ENCODE measurements around the gene TUT1. TPM values are rescaled to one million over a fixed set of nuclear protein-coding genes. Genes with fewer than 3 reads are reported as not detected.
"Not testable (repeated sequence)": the region's sequence is repeated elsewhere in the genome, so short reads cannot be mapped to it uniquely, and the experiment has no call there.

Gene TUT1
- total RNA-seq, 1 donor from 2014 or later = 22.1 TPM

- TF ChIP-seq CTCF (conservative IDR thresholded peaks at IDR 0.05) = no peak
- H3K27ac Mint-ChIP-seq = peak overlapping the region; percentile 95
- H3K27me3 Mint-ChIP-seq = no peaks in the 10 kb centered on the region
- H3K9me3 Mint-ChIP-seq = no peaks in the 10 kb centered on the region
- peaks cover 8% of the 10 kb centered on the region for H3K36me3 Mint-ChIP-seq
- H3K4me3 Mint-ChIP-seq = peak overlapping the region; percentile 96
- DNase-seq (ENCODE audit: extremely low spot score, unreplicated experiment) = no peak
- H3K4me1 Mint-ChIP-seq (ENCODE audit: unreplicated experiment) = peaks cover 20% of the 10 kb centered on the region
These were observed 958 bp upstream of the TUT1 start for GRCh38 chr11:62592146-62592815.

- Mint-ChIP-seq H3K27ac (peak overlapping the region; percentile 29), H3K27me3 (no peaks in the 10 kb centered on the region), H3K4me3 (peak overlapping the region; percentile 96), H3K9me3 (no peaks in the 10 kb centered on the region), H3K36me3 (peaks cover 6% of the 10 kb centered on the region), H3K4me1 (ENCODE audit: unreplicated experiment) (peaks cover 20% of the 10 kb centered on the region)
- TF ChIP-seq CTCF (conservative IDR thresholded peaks at IDR 0.05) = peak; percentile 57
- no peak for DNase-seq (ENCODE audit: extremely low spot score, unreplicated experiment)
These were observed 2.2 kb downstream of the TUT1 start for GRCh38 chr11:62588966-62589637.

GRCh38 chr11:62585356-62585755 is 6.0 kb downstream of the TUT1 start:
- H3K9me3 Mint-ChIP-seq; H3K4me3 Mint-ChIP-seq; DNase-seq (ENCODE audit: extremely low spot score, unreplicated experiment): not testable (repeated sequence)

GRCh38 chr11:62581735-62582134 is 9.6 kb downstream of the TUT1 start:
- H3K36me3 Mint-ChIP-seq; H3K27me3 Mint-ChIP-seq; H3K4me1 Mint-ChIP-seq (ENCODE audit: unreplicated experiment); H3K27ac Mint-ChIP-seq; H3K9me3 Mint-ChIP-seq; H3K4me3 Mint-ChIP-seq; DNase-seq (ENCODE audit: extremely low spot score, unreplicated experiment): not testable (repeated sequence)

More at GRCh38 chr11:62585356-62585755, 6.0 kb downstream of the TUT1 start:
- H3K27me3 Mint-ChIP-seq; H3K36me3 Mint-ChIP-seq; H3K4me1 Mint-ChIP-seq (ENCODE audit: unreplicated experiment); H3K27ac Mint-ChIP-seq: not testable (repeated sequence)

GRCh38 chr11:62580959-62581715 is 10.2 kb downstream of the TUT1 start:
- TF ChIP-seq CTCF (conservative IDR thresholded peaks at IDR 0.05) = no peak
- peaks cover 9% of the 10 kb centered on the region for H3K36me3 Mint-ChIP-seq
- H3K4me3 Mint-ChIP-seq = no peak overlapping the region
- H3K27me3 Mint-ChIP-seq = no peaks in the 10 kb centered on the region
- no peaks in the 10 kb centered on the region for H3K9me3 Mint-ChIP-seq
- H3K27ac Mint-ChIP-seq = no peak overlapping the region
- no peaks in the 10 kb centered on the region for H3K4me1 Mint-ChIP-seq (ENCODE audit: unreplicated experiment)
- no peak for DNase-seq (ENCODE audit: extremely low spot score, unreplicated experiment)

GRCh38 chr11:62579252-62579651 is 12.1 kb downstream of the TUT1 start:
- Mint-ChIP-seq H3K36me3 (peaks cover 9% of the 10 kb centered on the region), H3K4me1 (ENCODE audit: unreplicated experiment) (peaks cover 10% of the 10 kb centered on the region), H3K27ac (no peak overlapping the region), H3K9me3 (no peaks in the 10 kb centered on the region), H3K4me3 (no peak overlapping the region), H3K27me3 (no peaks in the 10 kb centered on the region)
- no peak for DNase-seq (ENCODE audit: extremely low spot score, unreplicated experiment)
- no peak for TF ChIP-seq CTCF (conservative IDR thresholded peaks at IDR 0.05)
